Uterus (tissue), 4 donors: ENCODE data around the gene TRAF3. TPM values are rescaled to one million over a fixed set of nuclear protein-coding genes. Genes with fewer than 3 reads are reported as not detected.

Source experiments
- DNase-seq, 2 donors: peaks; one replicate each; pipeline ENCODE4 v3.0.0-alpha.2; 2019 to 2020
- H3K27ac ChIP-seq, 2 donors: fragments of 200-600 bp; sonication (generic); 1 replicate in 1 of 2; 2 replicates in 1 of 2; pipeline ENCODE4 v1.5.1; 2016 to 2018
- H3K27me3 ChIP-seq, 2 donors: fragments of 200-600 bp; sonication (generic); one replicate each; pipeline ENCODE4 v1.5.1; 2018 to 2019; ENCODE audit warnings: control low read depth in 1 of 2
- H3K36me3 ChIP-seq, 2 donors: fragments of 200-600 bp; sonication (generic); one replicate each; pipeline ENCODE4 v1.5.1; 2019; ENCODE audit warnings: control low read depth in 1 of 2
- H3K4me1 ChIP-seq, 2 donors: fragments of 200-600 bp; sonication (generic); one replicate each; pipeline ENCODE4 v1.5.1; 2018 to 2019; ENCODE audit warnings: control low read depth in 1 of 2
- H3K4me3 ChIP-seq, 2 donors: fragments of 200-600 bp; sonication (generic); 1 replicate in 1 of 2; 2 replicates in 1 of 2; pipeline ENCODE4 v1.5.1; 2018 to 2019; ENCODE audit warnings: mild to moderate bottlenecking in 1 of 2
- H3K9me3 ChIP-seq, 2 donors: fragments of 200-600 bp; sonication (generic); one replicate each; pipeline ENCODE4 v1.5.1; 2019; ENCODE audit warnings: control low read depth in 1 of 2
- POLR2A ChIP-seq, 2 donors: fragments of 450-650 bp; IDR thresholded peaks; one replicate each; pipeline ENCODE4 v1.6.1; 2016; ENCODE audit warnings: antibody characterized with exemption in 2 of 2, mild to moderate bottlenecking in 1 of 2, moderate library complexity in 1 of 2
- intact Hi-C: fragments of 100-400 bp; cut with DNase I; formaldehyde crosslinking; loops from one replicate; pipeline ENCODE4 v1.15.1; 2023; ENCODE audit warnings: low total_unique reads
- total RNA-seq, 4 donors: library from RNA; depleted of rRNA in 3 of 4; stranded (reverse); fragments of >200 nt in 3 of 4; gene quantifications; one replicate each; pipeline versions ENCODE4 v1.1.0 to v1.2.4, GENCODE V29; 2014 to 2023
- TF ChIP-seq, protein P1 (sequence below), 4 experiments: fragments of 200-600 bp in 2 of 4; fragments of 450-650 bp in 2 of 4; sonication (generic) in 2 of 4; IDR thresholded peaks; one replicate each; pipeline ENCODE4 v1.5.1; 2016 to 2019; ENCODE audit warnings: antibody characterized with exemption in 4 of 4, mild to moderate bottlenecking in 2 of 4, moderate library complexity in 1 of 4
- donor health status: DM: yes; HTN: yes; CAD: no.

Gene TRAF3
- total RNA-seq, 4 donors from 2014 or later: 7.4 to 33.1 (median 22.1) TPM

DNA sequence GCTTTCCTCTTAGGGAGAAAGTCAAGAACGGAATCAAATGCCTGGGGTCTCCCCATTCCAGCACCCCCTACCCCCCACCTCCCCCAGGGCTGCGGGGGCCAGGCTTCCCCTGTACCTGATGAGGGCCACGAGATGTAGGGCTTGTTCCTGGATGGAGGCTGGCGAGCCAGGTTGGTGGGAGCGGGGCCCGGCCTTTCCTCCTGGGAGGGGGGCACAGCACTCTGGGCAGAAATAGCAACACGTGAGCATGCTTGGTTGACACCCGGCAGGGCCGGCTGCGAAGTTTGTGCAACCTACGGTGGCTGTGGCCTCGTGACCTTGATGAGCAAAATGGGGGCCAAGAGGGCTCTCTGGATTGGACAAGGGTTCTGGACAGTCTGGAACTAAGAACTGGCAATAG, 160.9 kb downstream of the TRAF3 start:
- H3K4me1 ChIP-seq: no peaks in the 10 kb centered on the region
- no peaks in the 10 kb centered on the region for H3K27me3 ChIP-seq
- H3K27ac ChIP-seq: no peak overlapping the region
- DNase-seq: no peak
- no peaks in the 10 kb centered on the region for H3K36me3 ChIP-seq
- intact Hi-C loops: no loop called here
- H3K9me3 ChIP-seq: no peaks in the 10 kb centered on the region
- TF ChIP-seq, protein P1, sequence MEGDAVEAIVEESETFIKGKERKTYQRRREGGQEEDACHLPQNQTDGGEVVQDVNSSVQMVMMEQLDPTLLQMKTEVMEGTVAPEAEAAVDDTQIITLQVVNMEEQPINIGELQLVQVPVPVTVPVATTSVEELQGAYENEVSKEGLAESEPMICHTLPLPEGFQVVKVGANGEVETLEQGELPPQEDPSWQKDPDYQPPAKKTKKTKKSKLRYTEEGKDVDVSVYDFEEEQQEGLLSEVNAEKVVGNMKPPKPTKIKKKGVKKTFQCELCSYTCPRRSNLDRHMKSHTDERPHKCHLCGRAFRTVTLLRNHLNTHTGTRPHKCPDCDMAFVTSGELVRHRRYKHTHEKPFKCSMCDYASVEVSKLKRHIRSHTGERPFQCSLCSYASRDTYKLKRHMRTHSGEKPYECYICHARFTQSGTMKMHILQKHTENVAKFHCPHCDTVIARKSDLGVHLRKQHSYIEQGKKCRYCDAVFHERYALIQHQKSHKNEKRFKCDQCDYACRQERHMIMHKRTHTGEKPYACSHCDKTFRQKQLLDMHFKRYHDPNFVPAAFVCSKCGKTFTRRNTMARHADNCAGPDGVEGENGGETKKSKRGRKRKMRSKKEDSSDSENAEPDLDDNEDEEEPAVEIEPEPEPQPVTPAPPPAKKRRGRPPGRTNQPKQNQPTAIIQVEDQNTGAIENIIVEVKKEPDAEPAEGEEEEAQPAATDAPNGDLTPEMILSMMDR (IDR thresholded peaks at IDR 0.05): no peak
- no peak for TF ChIP-seq POLR2A (IDR thresholded peaks at IDR 0.05)
- H3K4me3 ChIP-seq: no peak overlapping the region

DNA sequence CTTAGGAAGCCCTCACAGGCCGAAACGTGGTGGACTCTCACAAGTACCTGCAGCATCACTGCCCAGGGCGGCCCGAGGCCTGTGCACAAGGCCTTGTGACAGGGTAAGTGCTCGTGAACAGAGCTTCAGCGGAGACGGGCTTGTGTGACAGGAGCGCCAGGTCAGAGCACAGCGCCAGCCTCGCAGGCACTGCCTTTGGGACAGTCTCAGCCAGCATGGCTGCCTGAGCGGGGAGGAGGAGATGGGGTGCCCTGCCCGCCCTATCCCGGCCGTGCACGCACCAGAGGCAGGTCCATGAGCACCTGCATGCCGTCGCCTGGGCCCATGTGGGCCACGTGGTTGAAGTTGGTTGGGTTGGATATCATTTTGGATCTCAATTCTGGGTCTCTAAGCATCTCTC, 162.1 kb downstream of the TRAF3 start:
- TF ChIP-seq, protein P1 (IDR thresholded peaks at IDR 0.05): no peak
- no peak for TF ChIP-seq POLR2A (IDR thresholded peaks at IDR 0.05)
- H3K9me3 ChIP-seq: no peaks in the 10 kb centered on the region
- DNase-seq: no peak
- no peak overlapping the region for H3K4me3 ChIP-seq
- intact Hi-C loops: no loop called here
- H3K27me3 ChIP-seq: no peaks in the 10 kb centered on the region
- H3K27ac ChIP-seq: no peak overlapping the region
- H3K4me1 ChIP-seq: no peaks in the 10 kb centered on the region
- H3K36me3 ChIP-seq: no peaks in the 10 kb centered on the region

DNA sequence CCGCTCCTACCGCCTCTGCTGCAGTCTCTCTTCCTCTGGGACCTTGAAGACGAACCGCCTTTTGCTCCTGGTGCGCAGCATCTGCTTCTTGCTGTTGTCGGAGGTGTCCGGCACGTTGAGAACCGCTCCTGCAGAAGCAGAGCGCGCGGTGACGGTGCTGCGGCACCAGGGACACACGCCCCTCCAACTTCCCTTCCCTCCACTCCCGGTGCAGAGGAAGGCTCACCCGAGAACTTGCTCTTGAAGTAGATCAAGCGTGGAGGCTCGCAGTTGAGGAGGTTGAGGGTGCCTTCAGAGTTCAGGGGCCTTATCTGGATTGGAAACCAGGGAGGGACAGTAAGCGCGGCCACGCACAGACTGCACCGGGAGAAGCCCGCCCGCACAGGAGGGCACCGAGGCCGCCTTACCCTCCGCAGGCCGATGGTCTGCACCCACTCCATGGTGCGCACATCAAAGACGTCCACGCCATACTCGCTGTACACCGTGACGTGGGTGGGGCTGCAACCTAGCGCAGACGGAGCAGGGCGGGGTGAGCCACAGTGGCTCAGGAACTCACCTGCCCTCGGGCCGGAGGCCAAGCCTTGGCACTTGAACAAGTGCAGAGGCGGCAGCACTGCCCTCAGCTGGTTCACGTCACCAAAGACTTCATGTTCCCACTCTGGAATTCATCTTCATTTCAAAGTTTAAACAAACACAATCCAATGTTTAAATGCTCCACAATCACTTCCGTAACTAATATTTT, 162.7 kb downstream of the TRAF3 start:
- no peak for TF ChIP-seq POLR2A (IDR thresholded peaks at IDR 0.05)
- TF ChIP-seq, protein P1 (IDR thresholded peaks at IDR 0.05): no peak
- Histone ChIP-seq H3K4me3 (no peak overlapping the region), H3K9me3 (no peaks in the 10 kb centered on the region), H3K27me3 (no peaks in the 10 kb centered on the region), H3K27ac (no peak overlapping the region), H3K4me1 (no peaks in the 10 kb centered on the region), H3K36me3 (no peaks in the 10 kb centered on the region)
- intact Hi-C loops: no loop called here
- DNase-seq: no peak

DNA sequence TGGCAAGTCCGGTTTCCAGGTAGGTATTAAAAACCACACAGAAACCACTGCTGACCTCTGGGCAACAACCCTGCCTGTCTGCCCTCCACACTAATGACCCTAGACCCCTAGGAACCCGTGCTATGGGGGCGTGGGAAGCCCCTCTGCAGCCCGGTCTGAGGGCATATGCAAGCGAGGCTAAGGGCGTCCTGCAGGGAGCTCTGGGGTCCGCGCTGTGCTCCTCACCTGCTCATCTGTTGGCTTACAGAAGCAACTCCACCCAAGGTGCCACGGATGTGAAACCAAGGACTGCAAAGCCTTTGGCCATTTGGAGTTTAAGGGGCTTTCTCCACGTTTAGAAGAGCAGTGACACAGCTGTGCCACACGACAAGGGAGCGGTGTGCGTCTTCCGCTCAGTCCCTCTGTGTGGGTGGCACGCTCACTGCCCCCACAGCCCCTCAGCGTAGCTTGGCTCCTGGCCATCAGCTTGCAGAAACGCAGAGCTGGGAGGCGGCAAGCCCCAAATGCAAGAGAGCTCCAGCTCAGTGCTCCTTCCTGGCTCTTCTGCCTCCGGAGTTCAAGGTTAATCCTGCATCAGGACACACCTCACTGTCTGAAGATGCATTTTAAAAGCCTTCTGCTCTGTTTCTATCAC, 163.6 kb downstream of the TRAF3 start:
- Histone ChIP-seq H3K4me1 (no peaks in the 10 kb centered on the region), H3K27me3 (no peaks in the 10 kb centered on the region), H3K36me3 (no peaks in the 10 kb centered on the region), H3K9me3 (no peaks in the 10 kb centered on the region), H3K4me3 (no peak overlapping the region), H3K27ac (no peak overlapping the region)
- intact Hi-C loops: no loop called here
- TF ChIP-seq, protein P1 (IDR thresholded peaks at IDR 0.05): no peak
- TF ChIP-seq POLR2A (IDR thresholded peaks at IDR 0.05): no peak
- no peak for DNase-seq

DNA sequence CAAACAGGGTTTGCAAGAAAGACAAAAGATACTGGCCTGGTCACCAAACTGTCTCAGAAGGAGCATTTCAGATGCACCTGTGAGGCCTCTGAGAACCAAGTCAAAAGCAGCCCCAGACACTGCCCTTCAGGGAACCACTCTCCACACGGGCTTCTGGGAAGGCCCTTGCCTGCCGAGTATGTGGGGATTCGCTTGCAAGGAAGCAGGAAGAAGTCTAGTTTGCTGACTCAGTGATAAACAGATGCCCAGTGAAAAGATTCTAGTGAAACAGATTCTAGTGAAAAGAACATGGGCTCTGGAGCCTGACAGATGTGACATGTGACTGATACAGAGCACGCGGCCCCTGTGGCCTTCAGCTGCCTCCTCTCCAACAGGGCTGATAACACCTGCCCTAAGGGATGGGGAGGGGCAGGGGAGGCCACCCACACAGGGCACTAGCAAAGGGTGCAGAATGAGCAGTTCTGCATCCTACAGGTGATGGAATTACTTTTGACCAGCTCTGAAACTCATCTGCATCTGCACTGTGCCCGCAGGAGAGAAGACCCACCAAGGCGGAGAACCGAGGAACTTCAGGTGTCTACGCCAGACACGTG, 164.3 kb downstream of the TRAF3 start:
- Histone ChIP-seq H3K4me3 (no peak overlapping the region), H3K4me1 (no peaks in the 10 kb centered on the region), H3K9me3 (no peaks in the 10 kb centered on the region), H3K27ac (no peak overlapping the region), H3K27me3 (no peaks in the 10 kb centered on the region), H3K36me3 (no peaks in the 10 kb centered on the region)
- intact Hi-C loops: no loop called here
- no peak for DNase-seq
- TF ChIP-seq POLR2A (IDR thresholded peaks at IDR 0.05): no peak
- TF ChIP-seq, protein P1 (IDR thresholded peaks at IDR 0.05): no peak
